MM.1S (cell line): ENCODE measurements around the gene PARP4.
"Not testable (repeated sequence)": the region's sequence is repeated elsewhere in the genome, so short reads cannot be mapped to it uniquely, and the experiment has no call there.

ENCODE experiments used
- EZH2 ChIP-seq: fragments of 300-600 bp; sonication (generic); optimal IDR thresholded peaks from 2 replicates; pipeline ENCODE3; 2017; ENCODE audit warnings: low read depth, mild to moderate bottlenecking, antibody characterized with exemption, low read length, mixed read lengths
- EZH2phosphoT487 ChIP-seq: fragments of 300-600 bp; sonication (generic); IDR thresholded peaks from 2 replicates; pipeline ENCODE4 v1.6.1; 2018; ENCODE audit warnings: antibody characterized with exemption, low read length
- TF ChIP-seq, protein P1 (sequence below): fragments of 300-600 bp; sonication (generic); IDR thresholded peaks from 2 replicates; pipeline ENCODE4 v1.5.1; 2016; ENCODE audit warnings: antibody characterized with exemption, low read length, mixed read lengths

DNA sequence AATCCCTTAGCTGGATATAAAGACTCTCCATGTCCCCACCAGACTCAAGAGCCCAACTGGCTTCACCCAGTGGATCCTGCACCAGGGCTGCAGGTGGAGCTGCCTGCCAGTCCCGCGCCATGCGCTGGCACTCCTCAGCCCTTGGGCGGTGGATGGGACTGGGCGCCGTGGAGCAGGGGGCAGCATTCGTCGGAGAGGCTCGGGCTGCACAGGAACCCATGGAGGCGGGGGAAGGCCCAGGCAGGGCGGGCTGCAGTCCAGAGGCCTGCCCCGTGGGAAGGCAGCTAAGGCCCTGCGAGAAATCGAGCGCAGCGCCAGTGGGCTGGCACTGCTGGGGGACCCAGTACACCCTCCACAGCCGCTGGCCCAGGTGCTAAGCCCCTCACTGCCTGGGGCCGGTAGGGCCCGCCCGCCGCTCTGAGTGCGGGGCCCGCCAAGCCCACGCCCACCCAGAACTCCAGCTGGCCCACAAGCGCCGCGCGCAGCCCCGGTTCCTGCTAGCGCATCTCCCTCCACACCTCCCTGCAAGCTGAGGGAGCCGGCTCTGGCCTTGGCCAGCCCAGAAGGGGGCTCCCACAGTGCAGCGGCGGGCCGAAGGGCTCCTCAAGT, 48.1 kb upstream of the PARP4 start:
- TF ChIP-seq, protein P1, sequence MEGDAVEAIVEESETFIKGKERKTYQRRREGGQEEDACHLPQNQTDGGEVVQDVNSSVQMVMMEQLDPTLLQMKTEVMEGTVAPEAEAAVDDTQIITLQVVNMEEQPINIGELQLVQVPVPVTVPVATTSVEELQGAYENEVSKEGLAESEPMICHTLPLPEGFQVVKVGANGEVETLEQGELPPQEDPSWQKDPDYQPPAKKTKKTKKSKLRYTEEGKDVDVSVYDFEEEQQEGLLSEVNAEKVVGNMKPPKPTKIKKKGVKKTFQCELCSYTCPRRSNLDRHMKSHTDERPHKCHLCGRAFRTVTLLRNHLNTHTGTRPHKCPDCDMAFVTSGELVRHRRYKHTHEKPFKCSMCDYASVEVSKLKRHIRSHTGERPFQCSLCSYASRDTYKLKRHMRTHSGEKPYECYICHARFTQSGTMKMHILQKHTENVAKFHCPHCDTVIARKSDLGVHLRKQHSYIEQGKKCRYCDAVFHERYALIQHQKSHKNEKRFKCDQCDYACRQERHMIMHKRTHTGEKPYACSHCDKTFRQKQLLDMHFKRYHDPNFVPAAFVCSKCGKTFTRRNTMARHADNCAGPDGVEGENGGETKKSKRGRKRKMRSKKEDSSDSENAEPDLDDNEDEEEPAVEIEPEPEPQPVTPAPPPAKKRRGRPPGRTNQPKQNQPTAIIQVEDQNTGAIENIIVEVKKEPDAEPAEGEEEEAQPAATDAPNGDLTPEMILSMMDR = not testable (repeated sequence)
- not testable (repeated sequence) for TF ChIP-seq EZH2, EZH2phosphoT487
